ENCODE measurements around the gene BORCS8. TPM values are rescaled to one million over a fixed set of nuclear protein-coding genes. Genes with fewer than 3 reads are reported as not detected.

BORCS8 gene
- polyA plus RNA-seq, 1 of the 3 experiments (the other 2 are of a cell fraction), result 36.4 TPM

- peaks cover 3% of the 10 kb centered on the region for H3F3A ChIP-seq (replicated peaks; ENCODE audit: insufficient read depth)
- H3K4me2 ChIP-seq, result peak within 1 kb of the TSS; percentile 93
- H3K9me3 ChIP-seq, result no peaks in the 10 kb centered on the region
- H3K27me3 ChIP-seq (ENCODE audit: insufficient read depth), result no peaks in the 10 kb centered on the region
- peak; percentile 98 for DNase-seq
- H3K9me2 ChIP-seq, result no peaks in the 10 kb centered on the region
- peaks cover 0 to 11% of the 10 kb centered on the region in 2 experiments; a peak in 1 of 4 replicates for H3K4me1 ChIP-seq (ENCODE audit: control insufficient read depth in 1 of 2, insufficient read depth in 2 of 2, low read depth in 1 of 2, low read length in 1 of 2)
- peak within 1 kb of the TSS; percentile 33 to 51; a peak in 3 of 4 replicates for H3K27ac ChIP-seq (ENCODE audit: low read depth in 2 of 2, low read length in 1 of 2)
- peak within 1 kb of the TSS; percentile 88 for H3K9ac ChIP-seq
- H3K4me3 ChIP-seq (ENCODE audit: low read depth in 2 of 2, low read length in 1 of 2), result peak within 1 kb of the TSS; percentile 65 to 79
- TF ChIP-seq MEF2A (IDR thresholded peaks at IDR 0.05; ENCODE audit: borderline replicate concordance, low read depth), result no peak
- peak; percentile 89 for TF ChIP-seq MAX (IDR thresholded peaks at IDR 0.05; ENCODE audit: low read depth)
- peak; percentile 79 for TF ChIP-seq ELF1 (IDR thresholded peaks at IDR 0.05)
- TF ChIP-seq PBX3 (IDR thresholded peaks at IDR 0.05), result peak; percentile 34; the same call in 1 of the 2 replicates
- no peak for TF ChIP-seq IRF3 (IDR thresholded peaks at IDR 0.05; ENCODE audit: low read depth, low read length)
- TF ChIP-seq SIN3A (IDR thresholded peaks at IDR 0.05; ENCODE audit: borderline replicate concordance, low read depth, low read length), result 0 out of 2 replicates have a peak, but pooled peaks have one; percentile 35
- no peak for TF ChIP-seq NFIC (IDR thresholded peaks at IDR 0.05; ENCODE audit: borderline replicate concordance)
- TF ChIP-seq USF1 (IDR thresholded peaks at IDR 0.05; ENCODE audit: borderline replicate concordance, low read depth), result peak; percentile 30; the same call in 1 of the 2 replicates
- TF ChIP-seq CTCF (IDR thresholded peaks at IDR 0.05), result no peak
- TF ChIP-seq GABPA (IDR thresholded peaks at IDR 0.05; ENCODE audit: low read depth), result peak; percentile 57
- TF ChIP-seq JUND (IDR thresholded peaks at IDR 0.05), result no peak
- TF ChIP-seq NRF1 (IDR thresholded peaks at IDR 0.05; ENCODE audit: low read depth, low read length), result peak; percentile 78
- TF ChIP-seq MXI1 (IDR thresholded peaks at IDR 0.05; ENCODE audit: low read depth, low read length), result peak; percentile 97
- TF ChIP-seq FOSL2 (IDR thresholded peaks at IDR 0.05; ENCODE audit: borderline replicate concordance, low read depth), result 0 out of 2 replicates have a peak, but pooled peaks have one; percentile 0
- peak; percentile 74; the same call in 1 of the 2 replicates for TF ChIP-seq POLR2AphosphoS5 (IDR thresholded peaks at IDR 0.05; ENCODE audit: low read depth, low read length)
- TF ChIP-seq RAD21 (IDR thresholded peaks at IDR 0.05; ENCODE audit: low read length), result no peak
- TF ChIP-seq CHD2 (IDR thresholded peaks at IDR 0.05; ENCODE audit: low read length, partially characterized antibody), result peak; percentile 33
- no peak for TF ChIP-seq YY1 (IDR thresholded peaks at IDR 0.05; ENCODE audit: low read depth)
- 4% methylated on average over 36 of the region's 60 CpGs for WGBS (ENCODE audit: low lambda C conversion rate)
- H3K79me2 ChIP-seq (ENCODE audit: insufficient read depth), result peaks cover 21% of the 10 kb centered on the region; the same call in 1 of the 2 replicates
- peak within 1 kb of the TSS; percentile 78 for H2AFZ ChIP-seq (ENCODE audit: low read depth)
- ChIA-PET POLR2A (interaction anchor here (0.6 to 1.7 kb wide), 4 partner anchors 9 to 105 kb away, joined by 3 to 10 read pairs (median 4); partner anchors contain the start of genes BORCS8, NCAN and RFXANK), CTCF (interaction anchor here (0.6 to 1.2 kb wide), 4 partner anchors 11 to 287 kb away, joined by 3 read pairs; partner anchors contain the start of genes BORCS8 and RFXANK)
- H4K20me1 ChIP-seq (ENCODE audit: insufficient read depth), result no peaks in the 10 kb centered on the region
- H3K36me3 ChIP-seq (replicated peaks in 1 of 2; ENCODE audit: control insufficient read depth in 1 of 2, insufficient read depth in 2 of 2, low read length in 1 of 2), result peaks cover 0 to 23% of the 10 kb centered on the region in 2 experiments
Observed at GRCh38 chr19:19203012-19203856, 11.3 kb upstream of the BORCS8 start, which contains the start of gene NR2C2AP. TSS of gene NR2C2AP (minus strand) at chr19:19203414. CDS start at chr19:19203060, 354 bp downstream.
